Activated CD4-positive, alpha-beta T cell treated with anti-CD3 and anti-CD28 coated beads, Interleukin-2, Interleukin-4, amounts not matched to agents 100 ng/mL and 50 ng/mL, durations not matched to agents 16 hours and 8 hours (primary cell): ENCODE data around the gene BACE2.

Experiments
- DNase-seq: peaks from one replicate; pipeline ENCODE4 v3.0.0-alpha.2; 2020; ENCODE audit warnings: low spot score

Gene BACE2

GRCh38 chr21:41167348-41168342 is at the start of gene BACE2:
BACE2 (plus strand) TSS chr21:41168160; CDS start chr21:41168264, 104 bp downstream.
- peak; percentile 55 for DNase-seq

GRCh38 chr21:41119901-41120300 is 48.1 kb upstream of the BACE2 start:
- no peak for DNase-seq

GRCh38 chr21:41120997-41121396 is 47.0 kb upstream of the BACE2 start:
- no peak for DNase-seq

GRCh38 chr21:41121785-41122415 is 46.1 kb upstream of the BACE2 start:
- DNase-seq: peak; percentile 71

- DNase-seq: no peak
These were observed 43.2 kb upstream of the BACE2 start for GRCh38 chr21:41124641-41125201.

GRCh38 chr21:41128981-41129380 is 39.0 kb upstream of the BACE2 start:
- no peak for DNase-seq

GRCh38 chr21:41130883-41131282 is 37.1 kb upstream of the BACE2 start:
- no peak for DNase-seq

GRCh38 chr21:41133874-41134522 is 34.0 kb upstream of the BACE2 start:
- DNase-seq: no peak

- DNase-seq: no peak
These were observed 32.2 kb upstream of the BACE2 start for GRCh38 chr21:41135746-41136145.

GRCh38 chr21:41136286-41136685 is 31.7 kb upstream of the BACE2 start:
- no peak for DNase-seq

- no peak for DNase-seq
These were observed 30.6 kb upstream of the BACE2 start for GRCh38 chr21:41137401-41137800.

- no peak for DNase-seq
These were observed 30.1 kb upstream of the BACE2 start for GRCh38 chr21:41137889-41138288.

GRCh38 chr21:41138711-41139110 is 29.2 kb upstream of the BACE2 start:
- DNase-seq: no peak

- no peak for DNase-seq
These were observed 28.7 kb upstream of the BACE2 start for GRCh38 chr21:41139275-41139674.

GRCh38 chr21:41139951-41140350 is 28.0 kb upstream of the BACE2 start:
- no peak for DNase-seq

- no peak for DNase-seq
These were observed 26.9 kb upstream of the BACE2 start for GRCh38 chr21:41141031-41141457.

GRCh38 chr21:41142051-41142795 is 25.7 kb upstream of the BACE2 start:
- DNase-seq: no peak

- no peak for DNase-seq
These were observed 24.2 kb upstream of the BACE2 start for GRCh38 chr21:41143596-41144325.

GRCh38 chr21:41147096-41147978 is 20.6 kb upstream of the BACE2 start:
- no peak for DNase-seq

GRCh38 chr21:41147979-41148355 is 20.0 kb upstream of the BACE2 start:
- no peak for DNase-seq
